A549 (cell line): ENCODE data around the gene PDE6G. TPM values are rescaled to one million over a fixed set of nuclear protein-coding genes. Genes with fewer than 3 reads are reported as not detected.
"Not testable (repeated sequence)": the region's sequence is repeated elsewhere in the genome, so short reads cannot be mapped to it uniquely, and the experiment has no call there.

Source experiments
- ATAC-seq, 2 experiments: fragments of 200-7000 bp in 1 of 2; fragments of >200 bp in 1 of 2; cut with Nextera tagmentation in 1 of 2; cut with Tn5 transposase in 1 of 2; 3 replicates each; pipeline versions ENCODE4 v1.8.0 to v1.9.1; 2018 to 2020; ENCODE audit warnings: mild to moderate bottlenecking in 1 of 2, moderate library complexity in 1 of 2
- CTCF ChIA-PET: fragments of 300-600 bp; sonication (Branson Sonifier 250); formaldehyde crosslinking; extraction: SDS; loops from one replicate; lab custom pipeline; 2021; ENCODE audit warnings: antibody characterized with exemption, inconsistent platforms; lab: Yijun Ruan, JAX
- POLR2A ChIA-PET: fragments of 350-600 bp; formaldehyde crosslinking; extraction: SDS; loops from one replicate; lab custom pipeline; 2021; ENCODE audit warnings: antibody characterized with exemption, inconsistent platforms; lab: Yijun Ruan, JAX
- DNase-seq, 2 experiments: peaks; one replicate each; pipeline versions ENCODE4 v3.0.0 to v3.0.0-alpha.2; 2011 to 2016; ENCODE audit warnings: low read depth in 1 of 2, low spot score in 1 of 2
- FAIRE-seq: peaks from 2 replicates; lab custom pipeline; 2011; peaks lifted over from hg19 to GRCh38; lab: Jason Lieb, UNC
- H3K27ac ChIP-seq, 2 experiments: fragments of >200 bp; sonication (Bioruptor Twin); formaldehyde crosslinking; 3 replicates each; pipeline ENCODE4 v1.5.1; 2016 to 2017
- H3K4me1 ChIP-seq: fragments of >200 bp; sonication (Bioruptor Twin); formaldehyde crosslinking; 3 replicates; pipeline ENCODE4 v1.6.1; 2016
- H3K4me2 ChIP-seq: fragments of >200 bp; sonication (Bioruptor Twin); formaldehyde crosslinking; 3 replicates; pipeline ENCODE4 v1.6.1; 2016
- H3K4me3 ChIP-seq: fragments of >200 bp; sonication (Bioruptor Twin); formaldehyde crosslinking; 3 replicates; pipeline ENCODE4 v1.5.1; 2016
- H3K9me3 ChIP-seq: fragments of >200 bp; sonication (Bioruptor Twin); formaldehyde crosslinking; 3 replicates; pipeline ENCODE4 v1.6.1; 2016
- BHLHE40 ChIP-seq: IDR thresholded peaks from 2 replicates; pipeline ENCODE4 v1.6.1; 2012; ENCODE audit warnings: low read depth, low read length, inconsistent platforms
- CHD2 ChIP-seq: fragments of 150-350 bp; IDR thresholded peaks from 2 replicates; pipeline ENCODE4 v1.6.1; 2014; ENCODE audit warnings: low read length; ENCODE audit not compliant: partially characterized antibody
- CHD4 ChIP-seq: fragments of 200-600 bp; sonication (generic); IDR thresholded peaks from 2 replicates; pipeline ENCODE4 v1.6.1; 2016; ENCODE audit warnings: antibody characterized with exemption, mild to moderate bottlenecking, borderline replicate concordance
- EHF ChIP-seq: fragments of 250-450 bp; sonication (Bioruptor Pico); IDR thresholded peaks from 2 replicates; pipeline ENCODE4 v1.5.0; 2020; ENCODE audit warnings: mild to moderate bottlenecking
- FOSB ChIP-seq: fragments of 250-450 bp; sonication (Bioruptor Pico); IDR thresholded peaks from 2 replicates; pipeline ENCODE4 v1.5.0; 2020; ENCODE audit warnings: mild to moderate bottlenecking, moderate library complexity
- GATA3 ChIP-seq: IDR thresholded peaks from 2 replicates; pipeline ENCODE4 v1.6.1; 2012; ENCODE audit warnings: borderline replicate concordance
- HDAC2 ChIP-seq: fragments of 200-600 bp; sonication (generic); IDR thresholded peaks from 2 replicates; pipeline ENCODE4 v1.6.1; 2016
- KDM1A ChIP-seq: fragments of 200-600 bp; sonication (generic); IDR thresholded peaks from 2 replicates; pipeline ENCODE4 v1.6.1; 2016; ENCODE audit warnings: low read depth, mild to moderate bottlenecking
- KDM5A ChIP-seq: fragments of 200-600 bp; sonication (generic); IDR thresholded peaks from 2 replicates; pipeline ENCODE4 v1.6.1; 2016; ENCODE audit warnings: antibody characterized with exemption, mild to moderate bottlenecking
- NFE2L2 ChIP-seq: fragments of 150-350 bp; conservative IDR thresholded peaks from 2 replicates; pipeline ENCODE4 v1.6.1; 2014; ENCODE audit warnings: low read length
- NPAS2 ChIP-seq: fragments of 250-450 bp; sonication (Bioruptor Pico); IDR thresholded peaks from 2 replicates; pipeline ENCODE4 v1.8.0; 2022; ENCODE audit warnings: mild to moderate bottlenecking, moderate library complexity, borderline replicate concordance
- NR3C1 ChIP-seq: fragments of >200 bp; sonication (Bioruptor Twin); formaldehyde crosslinking; IDR thresholded peaks from 3 replicates; pipeline ENCODE4 v1.6.1; 2017
- POLR2A ChIP-seq: IDR thresholded peaks from 2 replicates; pipeline ENCODE4 v1.6.1; 2012; ENCODE audit warnings: mild to moderate bottlenecking, low read length
- RAD21 ChIP-seq, 2 experiments: fragments of >200 bp in 1 of 2; sonication (Bioruptor Twin) in 1 of 2; formaldehyde crosslinking in 1 of 2; IDR thresholded peaks in 1 of 2; conservative IDR thresholded peaks in 1 of 2; 2 replicates in 1 of 2; 3 replicates in 1 of 2; pipeline ENCODE4 v1.6.1; 2012 to 2018; ENCODE audit warnings: inconsistent platforms in 1 of 2
- RARB ChIP-seq: fragments of 250-450 bp; sonication (Bioruptor Pico); IDR thresholded peaks from 2 replicates; pipeline ENCODE4 v1.8.0; 2021; ENCODE audit warnings: mild to moderate bottlenecking, moderate library complexity
- RFX5 ChIP-seq: fragments of 450-650 bp; IDR thresholded peaks from 2 replicates; pipeline ENCODE4 v1.7.1; 2014; ENCODE audit warnings: antibody characterized with exemption, mild to moderate bottlenecking, moderate library complexity
- SMC3 ChIP-seq: fragments of >200 bp; sonication (Bioruptor Twin); formaldehyde crosslinking; IDR thresholded peaks from 3 replicates; pipeline ENCODE4 v1.6.1; 2018; ENCODE audit warnings: inconsistent platforms
- TFCP2L1 ChIP-seq: fragments of 250-450 bp; sonication (Bioruptor Pico); IDR thresholded peaks from 2 replicates; pipeline ENCODE4 v1.5.0; 2021; ENCODE audit warnings: mild to moderate bottlenecking
- ZFP36 ChIP-seq: fragments of 450-650 bp; IDR thresholded peaks from 2 replicates; pipeline ENCODE4 v1.6.1; 2014; ENCODE audit warnings: borderline replicate concordance; ENCODE audit not compliant: partially characterized antibody
- ZNF302 ChIP-seq: fragments of 250-450 bp; sonication (Bioruptor Pico); IDR thresholded peaks from 2 replicates; pipeline ENCODE4 v1.9.0; 2021; ENCODE audit warnings: inconsistent platforms, mild to moderate bottlenecking, moderate library complexity
- ZSCAN20 ChIP-seq: fragments of 250-450 bp; sonication (Bioruptor Pico); IDR thresholded peaks from 2 replicates; pipeline ENCODE4 v1.8.0; 2022; ENCODE audit warnings: mild to moderate bottlenecking, moderate library complexity
- WGBS: methylation state at CpG from one replicate; pipeline ENCODE4 v1.1.6; 2017; ENCODE audit errors: missing lambda C conversion rate; 5-methylcytosine and 5-hydroxymethylcytosine counted together
- polyA plus RNA-seq, 4 experiments: library from polyadenylated mRNA; depleted of rRNA in 3 of 4; stranded (reverse); fragments of >200 nt; fragmentation: RNase III in 1 of 4; extraction: RNeasy Plus Mini Kit Qiagen cat#74134 plus additional on column Dnase treatment in 1 of 4; gene quantifications; 2 replicates in 3 of 4; 3 replicates in 1 of 4; pipeline ENCODE4 v1.2.3, GENCODE V29; 2011 to 2017
- TF ChIP-seq, protein P1 (sequence below): IDR thresholded peaks from 2 replicates; pipeline ENCODE4 v1.6.1; 2012; ENCODE audit warnings: low read depth, borderline replicate concordance
- TF ChIP-seq, protein P2 (sequence below): fragments of >200 bp; sonication (Bioruptor Twin); formaldehyde crosslinking; IDR thresholded peaks from 3 replicates; pipeline ENCODE4 v1.5.1; 2016
- TF ChIP-seq, protein P3 (sequence below): IDR thresholded peaks from 2 replicates; pipeline ENCODE4 v1.6.1; 2012

The PDE6G gene
- polyA plus RNA-seq, 2 of the 4 experiments (the other 2 are of a cell fraction), result 1.2 TPM

DNA sequence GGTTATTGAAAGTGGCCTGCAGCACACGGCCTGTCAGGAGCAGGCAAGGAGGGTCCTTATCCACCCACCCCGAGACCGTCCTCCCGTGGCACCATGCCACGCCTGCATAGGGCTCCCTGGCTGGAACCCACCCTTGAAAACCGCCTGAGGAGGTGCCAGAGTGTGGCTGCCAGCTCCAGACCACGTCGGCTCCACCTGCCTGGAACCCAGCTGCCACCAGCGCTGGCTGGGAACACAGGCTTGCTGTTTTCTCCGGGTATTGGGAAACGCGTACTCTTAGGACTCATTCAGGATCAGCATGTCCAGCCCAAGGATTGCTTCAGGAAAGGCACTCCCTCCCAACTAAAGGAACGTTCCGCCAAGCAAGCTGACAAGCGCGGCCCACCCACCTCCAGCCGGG lies 20.6 kb upstream of the PDE6G start:
- H3K9me3 ChIP-seq, result no peaks in the 10 kb centered on the region
- ATAC-seq, result peak; percentile 4 to 7; a peak in 4 of 6 replicates
- 96% methylated on average over 17 of the region's 17 CpGs for WGBS
- no peak overlapping the region for H3K4me2 ChIP-seq
- peaks cover 5% of the 10 kb centered on the region for H3K4me1 ChIP-seq
- no peak for DNase-seq
- no peak overlapping the region for H3K27ac ChIP-seq
- CTCF ChIA-PET, result interaction anchor here (0.7 to 3.7 kb wide), 15 partner anchors 8 to 158 kb away, joined by 3 to 26 read pairs (median 6); partner anchors contain the start of genes ARL16, HGS, MRPL12 and PDE6G
- FAIRE-seq, result no peak
- POLR2A ChIA-PET, result no interaction called here
- TF ChIP-seq TFCP2L1 (CRISPR knock-in tag), result no peak
- TF ChIP-seq CHD4, result no peak
- no peak for TF ChIP-seq HDAC2
- no peak for TF ChIP-seq KDM1A
- TF ChIP-seq ZNF302 (CRISPR knock-in tag), result no peak
- no peak for TF ChIP-seq GATA3
- no peak for TF ChIP-seq EHF
- TF ChIP-seq RARB, result no peak
- no peak for TF ChIP-seq FOSB
- TF ChIP-seq NFE2L2, result no peak
- no peak for TF ChIP-seq NPAS2 (CRISPR knock-in tag)
- TF ChIP-seq ZFP36, result no peak
- no peak for TF ChIP-seq ZSCAN20 (CRISPR knock-in tag)
- TF ChIP-seq, protein P1, sequence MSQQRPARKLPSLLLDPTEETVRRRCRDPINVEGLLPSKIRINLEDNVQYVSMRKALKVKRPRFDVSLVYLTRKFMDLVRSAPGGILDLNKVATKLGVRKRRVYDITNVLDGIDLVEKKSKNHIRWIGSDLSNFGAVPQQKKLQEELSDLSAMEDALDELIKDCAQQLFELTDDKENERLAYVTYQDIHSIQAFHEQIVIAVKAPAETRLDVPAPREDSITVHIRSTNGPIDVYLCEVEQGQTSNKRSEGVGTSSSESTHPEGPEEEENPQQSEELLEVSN, result no peak
- TF ChIP-seq NR3C1, result no peak
- TF ChIP-seq SMC3, result no peak
- no peak for TF ChIP-seq KDM5A
- TF ChIP-seq CHD2, result no peak
- no peak overlapping the region for H3K4me3 ChIP-seq

DNA sequence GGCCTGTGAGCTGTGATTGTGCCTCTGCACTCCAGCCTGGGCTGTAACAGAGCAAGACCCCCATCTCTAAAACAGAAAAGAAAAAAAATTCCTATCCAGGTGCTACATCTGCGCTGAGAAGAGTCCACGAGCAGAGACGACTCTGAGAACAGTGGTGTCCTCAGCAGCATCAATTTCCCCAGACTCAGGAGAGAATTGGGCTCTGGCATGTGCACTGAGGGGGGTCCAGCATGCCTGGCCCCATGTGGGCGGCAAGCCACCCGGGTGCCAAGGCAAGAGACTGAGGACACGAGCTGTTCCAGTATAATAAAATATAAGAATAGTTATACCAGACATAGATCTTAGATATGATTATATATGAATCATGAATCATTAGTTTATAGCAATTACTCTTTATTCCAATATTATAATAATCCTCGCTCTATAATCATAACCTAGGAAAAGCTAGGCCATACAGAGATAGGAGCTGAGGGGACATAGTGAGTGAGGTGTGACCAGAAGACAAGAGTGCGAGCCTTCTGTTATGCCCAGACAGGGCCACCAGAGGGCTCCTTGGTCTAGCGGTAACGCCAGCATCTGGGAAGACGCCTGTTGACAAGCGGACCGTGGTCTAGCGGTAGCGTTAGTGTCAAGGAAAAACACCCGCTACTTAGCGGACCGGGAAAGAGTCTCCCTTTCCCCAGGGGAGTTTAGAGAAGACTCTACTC lies 19.3 kb upstream of the PDE6G start:
- TF ChIP-seq RAD21 (conservative IDR thresholded peaks at IDR 0.05 in 1 of 2, IDR thresholded peaks at IDR 0.05 in 1 of 2), result peak; percentile 39 to 47; a peak in 3 of 5 replicates
- TF ChIP-seq, protein P2, sequence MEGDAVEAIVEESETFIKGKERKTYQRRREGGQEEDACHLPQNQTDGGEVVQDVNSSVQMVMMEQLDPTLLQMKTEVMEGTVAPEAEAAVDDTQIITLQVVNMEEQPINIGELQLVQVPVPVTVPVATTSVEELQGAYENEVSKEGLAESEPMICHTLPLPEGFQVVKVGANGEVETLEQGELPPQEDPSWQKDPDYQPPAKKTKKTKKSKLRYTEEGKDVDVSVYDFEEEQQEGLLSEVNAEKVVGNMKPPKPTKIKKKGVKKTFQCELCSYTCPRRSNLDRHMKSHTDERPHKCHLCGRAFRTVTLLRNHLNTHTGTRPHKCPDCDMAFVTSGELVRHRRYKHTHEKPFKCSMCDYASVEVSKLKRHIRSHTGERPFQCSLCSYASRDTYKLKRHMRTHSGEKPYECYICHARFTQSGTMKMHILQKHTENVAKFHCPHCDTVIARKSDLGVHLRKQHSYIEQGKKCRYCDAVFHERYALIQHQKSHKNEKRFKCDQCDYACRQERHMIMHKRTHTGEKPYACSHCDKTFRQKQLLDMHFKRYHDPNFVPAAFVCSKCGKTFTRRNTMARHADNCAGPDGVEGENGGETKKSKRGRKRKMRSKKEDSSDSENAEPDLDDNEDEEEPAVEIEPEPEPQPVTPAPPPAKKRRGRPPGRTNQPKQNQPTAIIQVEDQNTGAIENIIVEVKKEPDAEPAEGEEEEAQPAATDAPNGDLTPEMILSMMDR, result peak; percentile 46
- peak; percentile 34; the same call in 1 of the 3 replicates for TF ChIP-seq SMC3
- POLR2A ChIA-PET, result interaction anchor here (0.9 to 1.0 kb wide), 3 partner anchors 9 to 27 kb away, joined by 3 read pairs; partner anchors contain the start of genes CCDC137, MRPL12 and OXLD1
- not testable (repeated sequence) for H3K9me3 ChIP-seq, H3K27ac ChIP-seq, H3K4me2 ChIP-seq, H3K4me3 ChIP-seq, H3K4me1 ChIP-seq
- peak in 1 of 2 experiments; percentile 58 for DNase-seq
- peak; percentile 81 for FAIRE-seq
- ATAC-seq, result peak in 1 of 2 experiments; percentile 48; a peak in 4 of 6 replicates
- CTCF ChIA-PET, result interaction anchor here (0.6 to 3.7 kb wide), 16 partner anchors 9 to 109 kb away, joined by 3 to 26 read pairs (median 6); partner anchors contain the start of genes ARL16, HGS, MRPL12 and PDE6G
- 37% methylated on average over 18 of the region's 18 CpGs for WGBS

DNA sequence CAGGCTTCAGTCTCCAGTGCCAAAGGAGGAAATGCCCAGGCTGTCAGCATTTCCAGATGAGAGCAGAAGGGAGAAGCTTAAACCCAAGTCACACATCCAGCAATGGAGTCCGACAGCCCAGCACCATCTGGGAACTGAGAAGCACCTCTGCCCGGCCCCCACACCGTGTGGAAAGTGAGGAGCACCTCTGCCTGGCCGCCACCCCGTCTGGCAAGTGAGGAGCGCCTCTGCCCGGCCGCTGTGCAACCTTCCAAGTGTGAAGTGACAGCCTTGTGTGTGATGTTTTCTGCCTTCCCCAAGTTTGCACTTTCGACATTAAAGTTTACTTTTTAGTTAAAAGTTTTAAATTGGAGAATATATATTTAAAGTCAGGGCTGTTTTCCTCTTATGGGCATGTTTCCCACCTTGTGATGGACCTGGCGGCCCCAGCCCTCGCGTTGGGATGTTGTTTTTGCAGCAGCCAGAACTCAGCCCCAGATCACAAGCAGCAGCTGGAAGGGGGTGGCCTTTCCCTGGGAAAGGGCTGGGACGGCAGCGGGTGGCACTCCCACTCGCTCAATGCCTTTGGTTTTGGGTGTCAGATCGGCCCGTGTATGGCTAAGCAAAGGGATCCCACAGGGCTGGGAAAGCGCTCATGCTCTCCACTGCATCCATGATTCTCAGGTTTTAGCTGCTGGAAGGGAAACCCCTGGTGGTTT lies 17.4 kb upstream of the PDE6G start:
- WGBS, result 92% methylated on average over 18 of the region's 18 CpGs

More for the DNA sequence above, 17.4 kb upstream of the PDE6G start:
- ATAC-seq (no peak), FAIRE-seq (no peak), DNase-seq (no peak)
- no peaks in the 10 kb centered on the region for H3K9me3 ChIP-seq
- H3K4me1 ChIP-seq, result no peaks in the 10 kb centered on the region
- ChIA-PET POLR2A (no interaction called here), CTCF (interaction anchor here (0.8 to 3.7 kb wide), 5 partner anchors 8 to 73 kb away, joined by 3 to 26 read pairs (median 8); partner anchors contain the start of genes ARL16 and HGS)
- TF ChIP-seq GATA3 (no peak), POLR2A (no peak), KDM5A (no peak), BHLHE40 (no peak), NPAS2 (CRISPR knock-in tag) (no peak), RFX5 (no peak)
- TF ChIP-seq, protein P1, result no peak
- TF ChIP-seq, protein P3, sequence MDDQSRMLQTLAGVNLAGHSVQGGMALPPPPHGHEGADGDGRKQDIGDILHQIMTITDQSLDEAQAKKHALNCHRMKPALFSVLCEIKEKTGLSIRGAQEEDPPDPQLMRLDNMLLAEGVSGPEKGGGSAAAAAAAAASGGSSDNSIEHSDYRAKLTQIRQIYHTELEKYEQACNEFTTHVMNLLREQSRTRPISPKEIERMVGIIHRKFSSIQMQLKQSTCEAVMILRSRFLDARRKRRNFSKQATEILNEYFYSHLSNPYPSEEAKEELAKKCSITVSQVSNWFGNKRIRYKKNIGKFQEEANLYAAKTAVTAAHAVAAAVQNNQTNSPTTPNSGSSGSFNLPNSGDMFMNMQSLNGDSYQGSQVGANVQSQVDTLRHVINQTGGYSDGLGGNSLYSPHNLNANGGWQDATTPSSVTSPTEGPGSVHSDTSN, result no peak
- no peak overlapping the region for H3K4me2 ChIP-seq
- H3K4me3 ChIP-seq, result no peak overlapping the region
- no peak overlapping the region for H3K27ac ChIP-seq
